Esophagus muscularis mucosa (tissue), 3 donors: ENCODE data around the gene RBM15B.

Source experiments
- POLR2A ChIP-seq: fragments of 450-650 bp; IDR thresholded peaks from one replicate; pipeline ENCODE4 v1.6.1; 2017; ENCODE audit warnings: antibody characterized with exemption, moderate library complexity, mild to moderate bottlenecking, low read depth
- TF ChIP-seq, protein P1 (sequence below), 3 experiments: fragments of 200-600 bp in 2 of 3; fragments of 450-650 bp in 1 of 3; sonication (generic) in 2 of 3; IDR thresholded peaks; one replicate each; pipeline ENCODE4 v1.5.1; 2017 to 2019; ENCODE audit warnings: antibody characterized with exemption in 3 of 3, mild to moderate bottlenecking in 2 of 3, moderate library complexity in 1 of 3

DNA sequence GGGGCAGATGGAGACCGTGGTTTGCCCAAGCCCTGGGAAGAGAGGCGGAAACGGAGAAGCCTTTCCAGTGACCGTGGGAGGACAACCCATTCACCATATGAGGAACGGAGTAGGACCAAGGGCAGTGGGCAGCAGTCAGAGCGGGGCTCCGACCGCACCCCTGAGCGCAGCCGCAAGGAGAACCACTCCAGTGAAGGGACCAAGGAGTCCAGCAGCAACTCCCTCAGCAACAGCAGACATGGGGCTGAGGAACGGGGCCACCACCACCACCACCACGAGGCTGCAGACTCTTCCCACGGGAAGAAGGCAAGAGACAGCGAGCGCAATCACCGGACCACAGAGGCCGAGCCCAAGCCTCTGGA lies 2.0 kb downstream of the RBM15B start:
- TF ChIP-seq, protein P1, sequence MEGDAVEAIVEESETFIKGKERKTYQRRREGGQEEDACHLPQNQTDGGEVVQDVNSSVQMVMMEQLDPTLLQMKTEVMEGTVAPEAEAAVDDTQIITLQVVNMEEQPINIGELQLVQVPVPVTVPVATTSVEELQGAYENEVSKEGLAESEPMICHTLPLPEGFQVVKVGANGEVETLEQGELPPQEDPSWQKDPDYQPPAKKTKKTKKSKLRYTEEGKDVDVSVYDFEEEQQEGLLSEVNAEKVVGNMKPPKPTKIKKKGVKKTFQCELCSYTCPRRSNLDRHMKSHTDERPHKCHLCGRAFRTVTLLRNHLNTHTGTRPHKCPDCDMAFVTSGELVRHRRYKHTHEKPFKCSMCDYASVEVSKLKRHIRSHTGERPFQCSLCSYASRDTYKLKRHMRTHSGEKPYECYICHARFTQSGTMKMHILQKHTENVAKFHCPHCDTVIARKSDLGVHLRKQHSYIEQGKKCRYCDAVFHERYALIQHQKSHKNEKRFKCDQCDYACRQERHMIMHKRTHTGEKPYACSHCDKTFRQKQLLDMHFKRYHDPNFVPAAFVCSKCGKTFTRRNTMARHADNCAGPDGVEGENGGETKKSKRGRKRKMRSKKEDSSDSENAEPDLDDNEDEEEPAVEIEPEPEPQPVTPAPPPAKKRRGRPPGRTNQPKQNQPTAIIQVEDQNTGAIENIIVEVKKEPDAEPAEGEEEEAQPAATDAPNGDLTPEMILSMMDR (IDR thresholded peaks at IDR 0.05): no peak
- no peak for TF ChIP-seq POLR2A
